Tibial nerve (tissue), 4 donors: ENCODE results near the gene ALB.
"Not testable (repeated sequence)": the region's sequence is repeated elsewhere in the genome, so short reads cannot be mapped to it uniquely, and the experiment has no call there.

Experiments used
- EP300 ChIP-seq, 2 donors: sonication (generic); formaldehyde crosslinking; IDR thresholded peaks; one replicate each; pipeline ENCODE4 v1.6.1; 2017; ENCODE audit warnings: antibody characterized with exemption in 2 of 2, mild to moderate bottlenecking in 1 of 2
- POLR2A ChIP-seq, 2 donors: fragments of 450-650 bp; IDR thresholded peaks; one replicate each; pipeline ENCODE4 v1.6.1; 2017; ENCODE audit warnings: antibody characterized with exemption in 2 of 2, mild to moderate bottlenecking in 2 of 2, moderate library complexity in 2 of 2
- TF ChIP-seq, protein P1 (sequence below), 5 experiments: fragments of 200-600 bp in 3 of 5; fragments of 450-650 bp in 2 of 5; sonication (generic) in 3 of 5; IDR thresholded peaks; one replicate each; pipeline ENCODE4 v1.5.1; 2016 to 2019; ENCODE audit warnings: antibody characterized with exemption in 5 of 5, mild to moderate bottlenecking in 3 of 5, moderate library complexity in 2 of 5

- TF ChIP-seq, protein P1, sequence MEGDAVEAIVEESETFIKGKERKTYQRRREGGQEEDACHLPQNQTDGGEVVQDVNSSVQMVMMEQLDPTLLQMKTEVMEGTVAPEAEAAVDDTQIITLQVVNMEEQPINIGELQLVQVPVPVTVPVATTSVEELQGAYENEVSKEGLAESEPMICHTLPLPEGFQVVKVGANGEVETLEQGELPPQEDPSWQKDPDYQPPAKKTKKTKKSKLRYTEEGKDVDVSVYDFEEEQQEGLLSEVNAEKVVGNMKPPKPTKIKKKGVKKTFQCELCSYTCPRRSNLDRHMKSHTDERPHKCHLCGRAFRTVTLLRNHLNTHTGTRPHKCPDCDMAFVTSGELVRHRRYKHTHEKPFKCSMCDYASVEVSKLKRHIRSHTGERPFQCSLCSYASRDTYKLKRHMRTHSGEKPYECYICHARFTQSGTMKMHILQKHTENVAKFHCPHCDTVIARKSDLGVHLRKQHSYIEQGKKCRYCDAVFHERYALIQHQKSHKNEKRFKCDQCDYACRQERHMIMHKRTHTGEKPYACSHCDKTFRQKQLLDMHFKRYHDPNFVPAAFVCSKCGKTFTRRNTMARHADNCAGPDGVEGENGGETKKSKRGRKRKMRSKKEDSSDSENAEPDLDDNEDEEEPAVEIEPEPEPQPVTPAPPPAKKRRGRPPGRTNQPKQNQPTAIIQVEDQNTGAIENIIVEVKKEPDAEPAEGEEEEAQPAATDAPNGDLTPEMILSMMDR (IDR thresholded peaks at IDR 0.05) = not testable (repeated sequence)
- not testable (repeated sequence) for TF ChIP-seq POLR2A, EP300 (IDR thresholded peaks at IDR 0.05)
These were observed 14.4 kb upstream of the ALB start for GRCh38 chr4:73389663-73390062.
